NCI-H526 treated with DMSO at 0.1 percent for 48 hours (cell line): Measurements from ENCODE around the gene SHF.
"Not testable (repeated sequence)": the region's sequence is repeated elsewhere in the genome, so short reads cannot be mapped to it uniquely, and the experiment has no call there.

Source experiments
- DNase-seq: peaks from one replicate; lab custom pipeline; 2025; lab: John Stamatoyannopoulos, UW

SHF gene

DNA sequence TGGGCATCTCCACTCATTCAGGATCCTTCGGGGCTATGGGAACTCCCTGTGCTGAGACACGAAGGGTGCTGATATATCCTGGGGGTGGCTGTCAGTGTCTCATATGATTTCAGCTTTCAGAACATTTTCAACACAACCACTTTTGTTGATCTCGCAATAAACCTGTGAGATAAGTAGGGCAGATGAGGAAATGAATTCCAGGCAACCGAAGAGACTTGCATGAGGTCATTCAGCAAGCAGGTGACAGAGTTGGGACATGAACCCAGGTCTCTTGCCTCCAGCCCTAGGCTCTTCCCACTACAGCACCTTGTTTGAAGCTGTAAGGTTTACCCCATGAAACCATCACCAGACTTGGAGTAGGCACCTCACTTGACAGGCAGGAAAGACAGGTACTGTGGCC lies 41.4 kb downstream of the SHF start:
- DNase-seq, result no peak

DNA sequence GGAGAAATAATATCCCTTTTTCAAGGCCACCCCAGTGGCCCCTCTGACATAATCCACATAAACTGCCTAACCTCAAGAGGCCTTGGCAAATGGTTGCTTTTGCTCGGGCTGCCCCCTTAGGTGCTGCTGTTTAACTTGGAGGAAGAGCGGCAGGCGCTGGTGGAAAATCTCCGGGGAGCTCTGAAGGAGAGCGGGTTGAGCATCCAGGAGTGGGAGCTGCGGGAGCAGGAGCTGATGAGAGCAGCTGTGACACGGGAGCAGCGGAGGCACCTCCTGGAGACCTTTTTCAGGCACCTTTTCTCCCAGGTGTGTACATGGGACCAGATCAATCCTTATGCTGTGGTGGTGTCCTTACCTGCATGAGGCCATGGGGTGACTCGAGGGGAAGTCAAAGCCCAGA lies 43.0 kb downstream of the SHF start:
- DNase-seq, result no peak

DNA sequence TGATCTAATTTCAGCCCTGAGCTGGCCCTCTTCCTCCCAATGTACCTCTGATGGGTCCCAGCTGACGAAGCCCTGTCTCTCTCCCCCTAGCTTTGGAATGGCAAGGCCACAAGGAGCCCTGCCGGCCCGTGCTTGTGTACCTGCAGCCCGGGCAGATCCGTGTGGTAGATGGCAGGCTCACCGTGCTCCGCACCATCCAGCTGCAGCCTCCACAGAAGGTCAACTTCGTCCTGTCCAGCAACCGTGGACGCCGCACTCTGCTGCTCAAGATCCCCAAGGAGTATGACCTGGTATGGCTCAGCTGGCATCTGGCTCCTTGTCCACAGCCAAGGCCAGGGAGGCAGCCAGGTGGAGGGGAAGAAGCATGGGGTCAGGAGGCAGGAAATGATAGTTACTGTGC lies 43.8 kb downstream of the SHF start:
- DNase-seq, result no peak

DNA sequence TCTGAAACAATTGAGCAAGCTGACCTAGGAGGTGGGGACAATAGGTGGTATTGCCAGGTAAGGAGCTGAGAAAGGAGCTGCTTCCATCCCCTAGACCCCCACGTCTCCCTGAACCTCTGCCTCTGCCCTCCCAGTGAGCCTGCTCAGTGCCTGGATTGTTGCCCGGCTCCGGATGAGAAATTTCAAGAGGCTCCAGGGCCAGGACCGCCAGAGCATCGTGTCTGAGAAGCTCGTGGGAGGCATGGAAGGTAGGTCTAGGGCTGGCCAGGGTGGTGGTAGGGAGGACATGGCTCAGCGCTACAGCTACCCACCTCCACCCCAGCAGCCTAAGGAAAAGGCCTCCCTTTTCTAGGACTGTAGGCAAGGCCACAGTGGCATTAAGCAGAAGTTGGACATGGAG lies 44.7 kb downstream of the SHF start:
- no peak for DNase-seq

DNA sequence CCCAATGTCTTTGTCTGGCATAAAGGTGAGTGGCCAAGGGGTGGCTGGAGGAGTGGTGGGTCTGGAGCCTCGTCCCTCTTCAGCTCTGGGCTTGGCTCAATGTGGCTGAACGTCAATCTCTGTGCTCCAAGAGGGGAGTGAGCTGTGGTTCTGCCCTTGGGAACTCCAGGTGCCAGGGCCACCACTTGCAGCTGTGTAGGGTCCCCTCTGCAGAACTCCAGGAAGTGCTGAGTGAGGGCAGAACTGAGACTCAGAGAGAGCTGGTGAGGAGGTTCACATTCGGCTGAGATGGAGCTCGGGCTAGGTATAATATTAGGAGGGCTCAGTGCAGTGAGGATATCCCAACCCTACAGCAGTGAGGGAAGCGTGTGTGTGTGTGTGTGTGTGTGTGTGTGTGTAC lies 46.4 kb downstream of the SHF start:
- DNase-seq, result no peak

DNA sequence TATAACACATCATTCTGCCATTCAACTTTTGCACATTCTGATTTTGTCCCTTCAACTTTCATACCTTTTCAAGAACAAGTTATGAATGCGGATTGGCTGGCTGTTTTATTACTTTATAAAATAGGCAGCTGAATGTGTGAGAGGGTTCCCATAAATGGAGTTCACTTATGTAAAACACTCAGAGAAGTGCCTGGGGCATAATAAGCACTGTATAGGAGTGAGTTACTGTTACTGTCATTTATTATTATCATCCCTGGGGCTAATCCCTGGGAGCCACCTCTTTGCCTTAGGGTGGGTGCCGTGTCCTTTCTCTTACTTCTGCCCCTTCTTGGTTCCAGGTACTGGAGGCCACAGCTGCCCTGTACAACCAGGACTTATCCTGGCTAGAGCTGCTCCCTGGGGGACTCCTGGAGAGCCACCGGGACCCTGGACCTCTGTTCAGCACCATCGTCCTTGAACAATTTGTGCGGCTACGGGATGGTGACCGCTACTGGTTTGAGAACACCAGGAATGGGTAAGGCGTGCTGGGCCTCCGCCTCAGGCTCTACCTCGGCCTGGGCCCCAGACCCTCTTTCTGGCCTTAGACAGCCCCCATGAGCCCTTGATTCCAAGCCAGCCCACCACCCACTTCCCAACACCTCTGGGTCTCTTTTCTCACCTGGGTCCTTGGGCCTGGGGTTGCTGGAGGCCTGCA lies 47.1 kb downstream of the SHF start:
- DNase-seq, result no peak

DNA sequence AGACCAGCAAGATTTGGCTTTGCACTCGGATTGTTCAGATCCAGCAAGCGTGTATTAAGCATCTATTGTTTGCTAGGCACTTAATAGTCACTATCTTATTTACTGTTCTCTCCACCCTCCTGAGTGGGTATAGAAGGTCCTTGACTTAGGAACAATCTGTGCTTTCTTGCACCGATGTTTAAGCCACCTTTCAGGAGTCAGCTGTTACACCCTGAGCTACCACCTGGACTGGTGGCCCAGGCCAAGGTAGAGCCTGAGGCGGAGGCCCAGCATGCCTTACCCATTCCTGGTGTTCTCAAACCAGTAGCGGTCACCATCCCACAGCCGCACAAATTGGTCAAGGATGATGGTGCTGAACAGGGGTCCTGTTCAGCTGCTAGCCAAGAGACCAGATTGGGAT lies 48.0 kb downstream of the SHF start:
- DNase-seq, result no peak

DNA sequence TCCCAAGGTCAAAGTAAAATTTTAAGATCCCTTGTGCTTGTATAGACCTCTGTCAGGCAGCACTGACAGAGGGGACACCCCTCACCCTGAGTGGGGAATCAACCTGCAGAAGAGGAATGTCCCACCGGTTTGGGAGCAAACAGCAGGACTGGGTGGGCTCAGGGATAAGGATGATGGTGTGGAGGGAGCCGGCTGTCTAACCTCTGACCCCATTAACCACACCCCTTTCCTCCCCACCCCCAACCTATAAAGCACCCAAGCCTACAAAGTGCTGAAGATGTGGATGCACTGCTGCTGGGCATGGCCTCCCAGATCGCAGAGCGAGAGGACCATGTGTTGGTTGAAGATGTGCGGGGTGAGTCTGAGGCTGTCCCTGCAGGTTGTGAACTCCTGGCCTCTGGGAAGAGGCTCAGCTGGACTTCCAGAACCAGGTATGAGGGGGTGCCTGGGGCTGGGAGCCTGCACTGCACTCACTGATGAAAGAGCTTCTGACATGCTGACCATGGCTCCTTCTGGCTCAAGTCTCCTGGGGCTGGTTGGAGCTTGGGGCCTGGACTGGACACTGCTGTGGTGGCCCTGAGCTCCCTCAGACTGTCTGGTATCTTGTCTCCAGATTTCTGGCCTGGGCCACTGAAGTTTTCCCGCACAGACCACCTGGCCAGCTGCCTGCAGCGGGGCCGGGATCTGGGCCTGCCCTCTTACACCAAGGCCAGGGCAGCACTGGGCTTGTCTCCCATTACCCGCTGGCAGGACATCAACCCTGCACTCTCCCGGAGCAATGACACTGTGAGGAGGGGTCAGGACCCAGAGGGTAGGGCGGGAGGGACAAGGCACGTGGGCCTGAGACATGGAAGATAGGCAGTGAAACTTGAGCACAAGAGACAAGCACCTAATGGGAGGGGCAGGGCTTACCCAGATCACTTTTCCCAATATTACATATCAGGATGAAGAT lies 48.7 kb downstream of the SHF start:
- DNase-seq, result no peak

DNA sequence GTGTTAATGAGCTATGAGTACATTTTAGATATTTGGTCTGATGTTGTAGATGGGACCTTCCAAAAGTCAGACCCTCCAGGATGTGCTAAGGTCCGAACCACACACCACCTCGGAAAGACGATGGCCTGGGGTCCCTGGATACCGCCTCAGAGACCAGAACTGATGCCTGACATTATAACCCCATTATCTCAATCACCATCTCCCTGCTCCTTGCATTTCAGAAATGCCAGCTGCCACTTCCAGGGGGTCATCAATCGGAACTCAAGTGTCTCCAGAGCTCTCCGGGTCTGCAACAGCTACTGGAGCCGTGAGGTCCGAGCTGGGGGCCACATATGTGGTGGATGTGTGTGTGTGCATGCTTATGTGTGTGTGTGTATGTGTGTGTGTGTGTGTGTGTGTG lies 50.1 kb downstream of the SHF start:
- DNase-seq, result no peak

DNA sequence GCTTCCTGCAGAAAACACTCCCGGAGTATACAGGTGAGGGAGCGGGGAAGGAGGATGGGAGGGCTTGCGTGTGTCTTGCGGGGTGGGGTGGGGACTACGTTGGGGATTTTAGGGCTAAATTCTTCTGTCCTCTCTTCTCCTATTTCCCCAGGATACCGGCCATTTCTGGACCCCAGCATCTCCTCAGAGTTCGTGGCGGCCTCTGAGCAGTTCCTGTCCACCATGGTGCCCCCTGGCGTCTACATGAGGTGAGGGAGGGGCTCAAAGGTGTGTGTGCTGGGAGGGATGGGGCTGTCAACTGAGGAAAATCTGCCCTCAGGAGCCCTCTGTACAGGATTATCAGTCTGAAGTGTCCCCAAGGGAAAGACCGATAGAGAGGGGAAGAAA lies 51.4 kb downstream of the SHF start:
- no peak for DNase-seq

DNA sequence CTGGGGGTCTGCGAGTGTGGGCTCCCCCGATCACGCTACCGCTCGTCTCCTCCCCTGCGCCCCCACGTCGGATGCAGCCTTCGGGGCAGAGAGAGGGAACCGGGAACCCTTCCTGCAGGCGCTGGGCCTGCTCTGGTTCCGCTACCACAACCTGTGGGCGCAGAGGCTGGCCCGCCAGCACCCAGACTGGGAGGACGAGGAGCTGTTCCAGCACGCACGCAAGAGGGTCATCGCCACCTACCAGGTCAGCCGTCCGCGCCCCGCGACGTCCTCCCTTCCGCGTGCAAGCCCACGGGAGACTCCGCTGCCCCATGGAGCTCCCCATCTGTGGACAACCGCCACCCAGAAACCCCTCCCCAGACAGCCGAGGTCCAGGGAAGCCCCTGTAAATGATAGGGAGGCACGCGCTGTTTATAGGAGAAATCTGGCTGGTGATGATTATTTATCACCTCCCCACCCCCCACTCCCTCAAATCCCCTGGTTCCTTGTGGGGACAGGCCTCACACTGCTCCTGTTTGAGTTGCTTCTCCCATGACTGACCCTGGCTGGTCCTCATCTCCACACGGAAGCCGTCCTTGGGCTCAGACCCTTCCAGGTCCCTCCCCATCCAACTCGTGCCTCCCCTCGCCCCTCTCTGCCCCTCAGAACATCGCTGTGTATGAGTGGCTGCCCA lies 51.9 kb downstream of the SHF start:
- DNase-seq, result not testable (repeated sequence)

DNA sequence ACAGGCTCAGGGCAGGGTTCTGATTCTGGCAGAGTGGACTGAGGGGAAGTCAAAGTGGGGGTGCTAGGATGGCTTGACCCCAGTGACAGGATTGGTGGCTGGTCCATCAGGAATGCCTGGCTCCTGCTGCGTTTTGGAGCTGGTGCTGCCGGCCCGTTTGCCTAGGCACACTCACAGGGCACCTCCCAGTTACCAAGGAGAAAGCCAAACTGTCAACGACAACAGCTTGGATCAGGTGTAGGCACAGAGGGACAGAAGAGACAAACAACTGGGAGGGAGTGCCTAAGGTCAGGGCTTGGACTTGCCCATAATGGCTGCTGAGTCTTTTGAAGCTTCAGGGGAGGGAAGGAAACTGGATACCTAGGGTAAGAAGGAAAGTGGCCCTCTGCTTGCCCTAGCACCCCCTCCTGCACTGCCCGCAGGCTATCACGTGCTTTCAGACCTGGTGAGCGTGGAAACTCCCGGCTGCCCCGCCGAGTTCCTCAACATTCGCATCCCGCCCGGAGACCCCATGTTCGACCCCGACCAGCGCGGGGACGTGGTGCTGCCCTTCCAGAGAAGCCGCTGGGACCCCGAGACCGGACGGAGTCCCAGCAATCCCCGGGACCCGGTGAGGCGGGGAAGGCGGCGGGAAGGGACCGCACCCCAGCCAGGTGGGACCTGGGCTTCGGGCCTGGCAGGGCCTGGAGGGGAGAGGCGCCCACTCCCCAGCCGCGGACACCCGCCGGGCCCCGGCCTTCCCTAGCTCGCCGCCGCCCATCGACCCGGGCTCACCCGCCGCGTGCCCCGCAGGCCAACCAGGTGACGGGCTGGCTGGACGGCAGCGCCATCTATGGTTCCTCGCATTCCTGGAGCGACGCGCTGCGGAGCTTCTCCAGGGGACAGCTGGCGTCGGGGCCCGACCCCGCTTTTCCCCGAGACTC lies 52.8 kb downstream of the SHF start:
- no peak for DNase-seq

DNA sequence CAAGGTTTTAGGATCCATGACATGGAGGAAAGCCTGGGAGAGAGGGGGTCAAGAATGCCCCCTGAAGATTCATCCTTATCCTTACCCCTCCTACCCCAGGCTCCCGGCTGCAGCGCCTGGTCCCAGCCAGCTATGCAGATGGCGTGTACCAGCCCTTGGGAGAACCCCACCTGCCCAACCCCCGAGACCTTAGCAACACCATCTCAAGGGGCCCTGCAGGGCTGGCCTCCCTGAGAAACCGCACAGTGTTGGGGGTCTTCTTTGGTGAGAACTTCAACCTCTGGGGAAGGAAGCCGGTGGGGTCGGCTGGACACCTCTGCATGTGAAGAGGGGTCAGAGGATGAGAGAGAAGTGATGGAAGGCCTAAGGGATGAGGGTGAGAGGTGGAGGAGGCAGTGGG lies 53.7 kb downstream of the SHF start:
- DNase-seq, result no peak

DNA sequence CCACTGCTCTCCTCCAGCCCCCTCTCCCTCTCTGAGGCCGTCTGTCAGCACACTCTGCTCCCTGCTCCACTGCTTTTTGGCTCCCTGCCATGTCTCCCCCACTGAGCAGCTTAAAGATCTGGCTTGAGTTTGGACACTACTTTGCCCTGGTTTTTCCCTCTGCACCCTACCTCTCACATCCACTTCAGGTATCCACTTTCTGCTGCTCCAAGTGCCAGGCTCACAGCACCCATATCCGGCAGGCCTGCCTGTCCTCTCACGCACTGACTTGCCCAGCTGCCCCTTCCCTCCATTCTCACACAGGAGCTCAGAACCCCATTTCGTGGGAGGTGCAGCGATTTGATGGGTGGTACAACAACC lies 54.2 kb downstream of the SHF start:
- no peak for DNase-seq

DNA sequence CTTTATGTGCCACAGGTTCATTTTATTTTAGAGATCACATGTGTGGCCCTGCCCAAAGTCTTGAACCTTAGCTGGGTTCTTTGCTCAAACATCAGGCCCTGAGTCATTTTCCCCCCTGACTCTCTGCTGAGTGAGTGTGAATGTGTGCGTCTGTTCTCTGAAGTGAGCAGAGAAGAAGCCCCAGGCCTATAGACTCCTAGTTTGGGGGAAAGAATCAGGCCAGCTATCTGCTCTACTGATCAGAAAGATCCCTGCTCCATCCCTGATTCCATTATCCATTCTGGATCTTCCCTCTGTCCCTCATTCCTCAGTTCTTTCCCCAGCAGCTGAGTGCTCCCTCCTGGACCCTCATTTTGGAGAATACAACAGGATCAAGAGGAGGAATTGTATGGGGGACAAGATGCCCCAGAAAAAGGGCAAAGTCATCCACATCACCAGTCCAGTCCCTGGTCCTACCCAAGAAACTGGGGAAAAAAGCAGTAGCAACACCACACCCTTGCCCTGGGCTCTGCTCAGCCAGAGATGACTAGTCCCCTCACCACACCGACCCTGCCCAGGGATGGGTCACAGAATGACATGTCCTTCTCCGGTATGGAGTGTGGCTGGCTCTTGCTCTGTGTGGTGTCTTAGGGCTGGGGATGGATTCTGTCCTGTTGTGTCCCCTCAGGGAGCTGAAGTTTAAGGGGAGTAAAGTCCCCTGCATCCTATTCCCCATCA lies 54.8 kb downstream of the SHF start:
- DNase-seq, result no peak

DNA sequence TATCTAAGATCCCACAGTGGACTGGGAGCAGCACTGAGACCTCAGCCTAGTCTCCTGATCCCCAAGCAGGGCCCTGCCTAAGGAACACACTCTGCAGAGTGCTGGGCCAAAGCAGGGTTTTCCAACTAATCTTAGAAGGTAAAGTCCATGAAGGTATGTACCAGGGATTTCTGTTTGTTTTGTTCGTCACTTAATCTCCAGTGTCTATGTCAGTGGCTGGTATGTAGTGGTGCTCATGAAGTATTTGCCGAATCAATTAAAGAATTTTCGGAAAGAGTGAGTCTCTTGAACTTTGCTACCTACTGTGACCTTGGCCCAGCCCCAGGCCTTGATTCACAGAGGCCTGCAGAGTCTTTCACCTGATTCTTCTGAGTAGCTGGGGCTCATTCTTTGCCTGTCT lies 56.3 kb downstream of the SHF start:
- DNase-seq, result no peak

DNA sequence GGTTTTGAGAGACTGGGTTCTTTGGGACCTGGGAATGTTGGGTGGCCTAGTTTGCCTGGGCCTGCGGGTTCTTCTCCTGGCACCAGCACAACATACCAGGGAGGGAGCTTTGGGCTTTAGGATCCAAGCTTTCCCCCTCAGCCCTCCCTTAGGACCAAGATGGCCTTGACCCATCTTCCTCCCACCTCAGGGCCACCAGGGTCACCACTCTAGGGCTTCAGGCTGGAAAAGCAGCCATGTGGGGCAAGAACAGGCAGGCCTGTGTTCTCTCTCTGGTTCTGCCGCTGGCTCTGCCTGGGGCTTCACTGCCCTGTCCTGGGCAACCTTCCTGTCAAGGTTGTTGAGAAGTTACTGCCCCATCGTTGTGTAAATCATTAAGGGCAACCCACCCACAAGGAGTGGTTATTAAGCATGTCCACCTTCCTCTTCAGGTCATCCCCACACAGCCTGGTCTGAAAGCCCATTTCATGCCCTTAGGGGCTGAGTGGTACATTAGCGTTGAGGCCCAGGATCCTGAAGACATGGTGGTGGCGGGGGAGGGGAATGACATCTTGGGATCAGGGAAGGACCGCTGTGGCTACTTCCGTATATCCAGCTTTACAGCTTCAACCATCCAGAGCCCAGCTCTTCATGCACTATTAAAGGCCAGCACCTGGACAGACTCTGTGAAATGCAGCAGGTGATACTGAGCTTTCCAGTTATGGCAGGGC lies 57.3 kb downstream of the SHF start:
- no peak for DNase-seq

DNA sequence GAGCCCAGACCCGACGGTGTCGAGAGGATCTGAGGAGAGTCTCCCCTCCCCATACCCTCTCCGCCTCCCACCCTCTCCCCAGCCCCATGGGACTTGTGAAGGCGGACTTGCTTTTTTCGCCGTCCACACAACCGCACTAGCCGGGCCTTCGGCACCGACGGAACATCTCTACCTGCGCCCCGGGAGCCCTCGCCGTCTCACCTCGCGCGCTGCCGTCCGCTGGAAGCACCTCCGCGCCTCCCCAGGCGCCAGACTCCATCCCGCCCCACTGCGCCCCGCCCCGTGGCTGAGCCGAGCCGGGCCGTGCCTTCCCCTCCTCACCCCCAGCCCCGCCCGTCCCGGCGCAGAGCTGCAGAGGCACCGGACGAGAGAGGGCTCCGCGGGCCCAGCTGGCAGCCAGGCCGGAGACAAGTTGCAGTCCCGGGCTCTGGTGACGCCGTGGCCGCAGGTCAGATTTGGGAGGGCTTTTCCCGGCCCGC lies 58.1 kb downstream of the SHF start, which contains the start of the genes DUOX1 and DUOXA1:
Gene DUOX1, plus strand, starts transcription at position 344 of the 479 bp plus-strand sequence. CDS start 1,973 bp downstream, outside the sequence.
Gene DUOXA1, minus strand, starts transcription at position 229 of the 479 bp plus-strand sequence. CDS start 6,865 bp downstream, outside the sequence.
- DNase-seq, result no peak

DNA sequence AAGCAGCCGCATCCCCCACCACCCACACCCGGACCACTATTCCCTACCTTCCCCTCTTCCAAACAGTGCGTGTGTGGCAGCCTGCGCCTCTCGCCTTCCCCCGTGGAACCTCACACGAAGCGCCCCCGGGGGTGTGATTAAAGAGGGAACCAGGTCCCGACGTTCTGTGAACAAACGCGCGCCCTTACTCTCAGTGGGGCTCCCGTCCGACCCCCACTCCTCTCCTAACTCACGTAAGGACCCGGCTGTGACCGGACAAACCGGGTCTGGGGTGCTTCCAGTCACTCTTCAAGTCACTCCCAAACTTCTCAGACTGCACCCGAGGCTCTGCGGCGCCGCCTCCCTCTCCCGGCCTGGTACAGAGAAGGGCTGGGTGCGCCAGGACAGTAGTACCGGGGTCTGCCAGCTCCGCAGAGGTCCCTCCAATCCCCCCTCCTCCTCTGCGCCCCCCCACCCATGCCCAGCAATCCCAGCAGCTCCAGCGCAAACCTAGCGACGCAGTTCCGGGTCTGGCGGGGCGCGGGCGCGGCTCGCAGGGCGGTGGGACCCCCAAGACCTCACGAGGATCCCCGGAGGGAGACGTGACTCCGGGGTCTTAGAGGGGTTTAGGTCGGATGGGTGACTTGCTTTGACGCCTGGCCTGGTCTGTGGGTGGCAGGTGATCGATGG lies 58.7 kb downstream of the SHF start:
- DNase-seq, result no peak
